Femur (tissue), 1 donor: Measurements from ENCODE around the gene SNRPA.
A peak's percentile ranks its signal among the peaks of the same experiment; 100 is the strongest.

Experiments used
- DNase-seq: peaks from one replicate; pipeline ENCODE4 v3.0.0-alpha.2; 2017

The SNRPA gene

GRCh38 chr19:40750874-40751537, at the start of gene SNRPA:
Gene SNRPA, plus strand, starts transcription at chr19:40751203. Its CDS starts 206 bp downstream, at chr19:40751409.
- peak; percentile 98 for DNase-seq

- DNase-seq = no peak
Measured at GRCh38 chr19:40701758-40702157, 49.2 kb upstream of the SNRPA start.

GRCh38 chr19:40702337-40703012, 48.5 kb upstream of the SNRPA start:
- no peak for DNase-seq

GRCh38 chr19:40703029-40703755, 47.8 kb upstream of the SNRPA start:
- no peak for DNase-seq

GRCh38 chr19:40704491-40705361, 46.3 kb upstream of the SNRPA start:
- no peak for DNase-seq

- peak; percentile 81 for DNase-seq
Measured at GRCh38 chr19:40705362-40705651, 45.7 kb upstream of the SNRPA start.

GRCh38 chr19:40705950-40706619, 44.9 kb upstream of the SNRPA start:
- no peak for DNase-seq

GRCh38 chr19:40707615-40708014, 43.4 kb upstream of the SNRPA start:
- DNase-seq = no peak

GRCh38 chr19:40709817-40710216, 41.2 kb upstream of the SNRPA start:
- DNase-seq = no peak

GRCh38 chr19:40713939-40714338, 37.1 kb upstream of the SNRPA start:
- no peak for DNase-seq

- DNase-seq = peak; percentile 98
Measured at GRCh38 chr19:40714441-40715299, 36.3 kb upstream of the SNRPA start.

- DNase-seq = no peak
Measured at GRCh38 chr19:40716031-40716481, 34.9 kb upstream of the SNRPA start.

- peak; percentile 100 for DNase-seq
Measured at GRCh38 chr19:40716482-40717324, 34.3 kb upstream of the SNRPA start, which contains the start of the genes COQ8B and ITPKC. Gene COQ8B, minus strand, starts transcription at chr19:40716886. Its CDS starts 2,254 bp downstream, at chr19:40714632. Gene ITPKC, plus strand, starts transcription at chr19:40717112. Its CDS starts 24 bp downstream, at chr19:40717136.

GRCh38 chr19:40717325-40717879, 33.6 kb upstream of the SNRPA start:
- no peak for DNase-seq

- DNase-seq = no peak
Measured at GRCh38 chr19:40717880-40718773, 32.9 kb upstream of the SNRPA start.

GRCh38 chr19:40718774-40719391, 32.1 kb upstream of the SNRPA start:
- DNase-seq = peak; percentile 54

GRCh38 chr19:40719414-40719894, 31.5 kb upstream of the SNRPA start:
- no peak for DNase-seq

- DNase-seq = no peak
Measured at GRCh38 chr19:40721140-40721486, 29.9 kb upstream of the SNRPA start.
